Right ventricle myocardium inferior (tissue), 1 donor: ENCODE results near the gene MAD1L1. TPM values are rescaled to one million over a fixed set of nuclear protein-coding genes. Genes with fewer than 3 reads are reported as not detected.
"Not testable (repeated sequence)": the region's sequence is repeated elsewhere in the genome, so short reads cannot be mapped to it uniquely, and the experiment has no call there.

Experiments
- ATAC-seq: fragments of 200-7000 bp; cut with Tn5 transposase; one replicate; pipeline ENCODE4 v1.9.1; 2020; ENCODE audit warnings: mild to moderate bottlenecking, moderate library complexity
- DNase-seq: peaks from one replicate; pipeline ENCODE4 v3.0.0; 2021; ENCODE audit errors: missing footprints
- intact Hi-C: fragments of 100-400 bp; cut with DNase I; formaldehyde crosslinking; loops from one replicate; pipeline ENCODE4 v1.11.0; 2022
- total RNA-seq: library from RNA; stranded (reverse); fragmentation: NEBNext Ultra II Directional; extraction: Animal tissue kit (Norgen Biotek cat#: 25700); gene quantifications from one replicate; pipeline ENCODE4 v1.2.1, GENCODE V29; 2021
- donor health status: DM: no; HTN: yes; CAD: no; lungs with severe emphysema.

MAD1L1 gene
- total RNA-seq, 1 donor from 2014 or later = 19.1 TPM

- ATAC-seq (no peak), DNase-seq (peak; percentile 62)
- intact Hi-C loops = no loop called here
These were observed 189.3 kb downstream of the MAD1L1 start for GRCh38 chr7:2043316-2044039.

DNA sequence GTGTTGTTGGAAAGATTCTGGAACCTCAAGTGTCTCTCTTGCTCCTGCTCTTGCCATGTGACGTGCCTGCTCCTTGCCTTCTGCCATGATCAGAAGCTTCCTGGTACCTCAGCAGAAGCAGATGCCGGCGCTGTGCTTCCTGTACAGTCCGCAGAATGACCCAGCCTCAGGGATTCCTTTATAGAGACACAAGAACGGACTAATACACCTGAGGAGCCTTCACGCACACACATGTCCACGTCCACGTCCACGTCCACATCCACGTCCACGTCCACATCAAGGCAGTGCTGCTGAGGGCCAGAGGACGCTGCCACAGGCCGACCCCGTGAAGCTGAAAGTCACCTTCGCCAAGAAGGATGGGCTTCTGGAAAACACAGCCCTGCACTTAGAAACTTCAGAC, 190.1 kb downstream of the MAD1L1 start:
- DNase-seq (peak; percentile 56), ATAC-seq (no peak)
- intact Hi-C loops = no loop called here

- DNase-seq (peak; percentile 51), ATAC-seq (no peak)
- intact Hi-C loops = no loop called here
These were observed 191.0 kb downstream of the MAD1L1 start for GRCh38 chr7:2041496-2042367.

DNA sequence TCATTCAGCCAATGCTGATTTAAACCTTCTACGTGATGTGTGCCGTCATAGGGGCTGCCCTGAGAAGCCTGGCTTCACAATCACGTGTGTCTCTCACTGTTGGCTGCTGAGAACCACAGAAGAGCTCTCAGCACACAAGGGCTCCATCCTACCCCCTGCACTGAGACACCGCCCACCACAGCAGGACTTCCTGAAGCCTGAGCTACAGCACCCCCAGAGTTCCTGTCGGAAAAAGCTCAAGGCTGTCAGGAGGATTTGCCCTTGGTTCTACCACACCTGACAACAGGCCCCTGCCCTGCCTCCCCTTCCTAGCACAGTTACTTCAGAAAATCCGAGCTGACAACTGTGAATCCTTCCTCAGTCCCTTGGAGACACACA, 191.9 kb downstream of the MAD1L1 start:
- ATAC-seq (no peak), DNase-seq (peak; percentile 13)
- intact Hi-C loops = no loop called here

GRCh38 chr7:2040201-2040892, 192.4 kb downstream of the MAD1L1 start:
- DNase-seq (peak; percentile 42), ATAC-seq (no peak)
- intact Hi-C loops = no loop called here

GRCh38 chr7:2038931-2039728, 193.6 kb downstream of the MAD1L1 start:
- peak; percentile 45 for DNase-seq
- intact Hi-C loops = no loop called here
- no peak for ATAC-seq

DNA sequence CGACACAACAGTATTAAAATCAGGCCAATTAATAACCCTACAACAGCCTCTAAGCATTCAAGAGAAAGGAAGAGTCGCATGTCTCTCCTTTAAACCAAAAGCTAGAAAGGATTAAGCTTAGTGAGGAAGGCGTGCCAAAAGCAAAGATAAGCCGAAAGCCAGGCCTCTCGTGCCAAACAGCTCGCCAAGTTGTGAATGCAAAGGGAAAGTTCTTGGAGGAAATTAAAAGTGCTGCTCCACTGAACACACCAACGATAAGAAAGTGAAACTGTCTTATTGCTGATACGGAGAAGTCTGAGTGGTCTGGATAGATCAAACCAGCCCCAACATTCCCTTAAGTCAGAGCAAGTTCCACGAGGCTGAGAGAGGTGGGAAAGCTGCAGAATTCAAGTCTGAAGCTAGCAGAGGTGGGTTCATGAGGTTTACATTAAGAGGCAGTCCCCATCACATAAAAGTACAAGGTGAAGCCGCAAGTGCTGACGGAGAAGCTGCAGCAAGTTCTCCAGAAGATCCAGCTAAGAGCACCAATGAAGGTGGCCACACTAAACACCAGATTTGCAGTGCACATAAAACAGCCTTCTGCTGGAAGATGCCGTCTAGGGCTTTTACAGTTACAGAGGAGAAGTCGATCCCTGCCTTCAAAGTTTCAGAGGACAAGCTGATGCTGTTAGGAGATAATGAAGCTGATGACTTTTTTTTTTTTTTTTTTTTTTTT, 194.8 kb downstream of the MAD1L1 start:
- intact Hi-C loops = no loop called here
- no peak for DNase-seq
- peak; percentile 74 for ATAC-seq

DNA sequence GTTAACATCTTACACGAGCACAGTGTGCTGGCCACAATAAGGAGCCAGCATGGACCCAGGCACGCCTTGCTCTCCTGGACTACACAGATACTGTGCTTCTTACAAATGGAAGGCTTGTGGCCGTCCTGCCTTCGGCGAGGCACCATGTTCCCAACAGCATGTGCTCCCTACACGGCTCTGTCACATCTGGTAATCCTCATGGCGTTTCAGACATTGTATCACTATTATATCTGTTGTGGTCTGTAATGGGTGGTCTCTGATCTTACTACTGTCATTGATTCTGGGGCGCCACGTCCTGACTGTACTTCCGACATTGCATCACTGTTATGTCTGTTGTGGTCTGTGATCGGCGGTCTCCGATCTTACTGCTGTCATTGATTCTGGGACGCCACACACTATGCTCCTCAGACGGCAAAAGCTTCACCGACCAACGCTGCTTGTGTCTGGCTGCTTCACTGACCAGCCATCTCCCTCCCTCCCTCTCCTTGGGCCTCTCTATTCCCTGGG, 195.4 kb downstream of the MAD1L1 start:
- ATAC-seq = no peak
- DNase-seq = peak; percentile 49
- intact Hi-C loops = no loop called here

GRCh38 chr7:2036786-2037185, 196.0 kb downstream of the MAD1L1 start:
- DNase-seq (no peak), ATAC-seq (no peak)
- intact Hi-C loops = no loop called here

DNA sequence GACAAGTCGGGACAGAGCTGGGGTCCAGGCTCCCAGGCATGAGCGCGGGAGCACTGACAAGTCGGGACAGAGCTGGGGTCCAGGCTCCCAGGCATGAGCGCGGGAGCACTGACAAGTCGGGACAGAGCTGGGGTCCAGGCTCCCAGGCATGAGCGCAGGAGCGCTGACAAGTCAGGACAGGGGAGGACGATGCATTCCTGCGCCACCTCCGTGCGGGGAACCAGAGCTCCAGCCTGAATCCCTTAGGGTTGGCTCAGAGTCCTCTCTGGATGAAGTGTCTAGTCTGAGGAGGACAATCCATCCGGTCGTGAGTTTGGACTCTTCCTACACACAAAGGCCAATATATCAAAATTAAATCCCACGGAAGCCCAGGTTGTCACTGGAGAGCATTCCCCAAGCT, 196.5 kb downstream of the MAD1L1 start:
- ATAC-seq, intact Hi-C loops, DNase-seq: not testable (repeated sequence)

GRCh38 chr7:2034291-2035201, 198.2 kb downstream of the MAD1L1 start:
- ATAC-seq = no peak
- DNase-seq = peak; percentile 23
- intact Hi-C loops = no loop called here

- DNase-seq (no peak), ATAC-seq (no peak)
- intact Hi-C loops = no loop called here
These were observed 199.1 kb downstream of the MAD1L1 start for GRCh38 chr7:2033586-2034135.

DNA sequence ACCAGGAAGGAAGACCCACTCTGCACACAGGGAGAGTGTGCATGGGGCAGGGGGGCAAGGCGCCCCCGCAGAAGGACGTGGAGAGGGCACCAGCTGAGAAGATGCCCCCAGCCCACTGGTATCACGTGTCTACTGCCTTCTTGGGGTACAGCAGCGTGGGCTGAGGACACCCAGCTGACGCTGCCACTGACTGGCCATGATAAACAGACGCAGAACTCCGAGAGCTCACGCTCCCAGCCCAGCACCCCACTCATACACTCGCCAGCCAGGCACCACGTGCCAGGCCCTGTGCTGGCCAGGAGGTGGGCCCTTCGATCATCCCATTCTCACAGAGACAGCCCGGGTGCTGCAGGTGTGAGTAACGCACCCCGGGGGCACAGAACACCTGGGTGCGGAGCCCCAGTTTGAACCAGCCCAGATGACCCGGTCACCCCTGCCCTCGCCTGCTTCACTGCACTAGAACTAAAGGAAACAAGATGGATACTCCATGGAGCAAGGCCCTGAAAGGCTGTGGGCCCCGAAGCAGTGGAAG, 199.8 kb downstream of the MAD1L1 start:
- DNase-seq (peak; percentile 64), ATAC-seq (no peak)
- intact Hi-C loops = no loop called here

DNA sequence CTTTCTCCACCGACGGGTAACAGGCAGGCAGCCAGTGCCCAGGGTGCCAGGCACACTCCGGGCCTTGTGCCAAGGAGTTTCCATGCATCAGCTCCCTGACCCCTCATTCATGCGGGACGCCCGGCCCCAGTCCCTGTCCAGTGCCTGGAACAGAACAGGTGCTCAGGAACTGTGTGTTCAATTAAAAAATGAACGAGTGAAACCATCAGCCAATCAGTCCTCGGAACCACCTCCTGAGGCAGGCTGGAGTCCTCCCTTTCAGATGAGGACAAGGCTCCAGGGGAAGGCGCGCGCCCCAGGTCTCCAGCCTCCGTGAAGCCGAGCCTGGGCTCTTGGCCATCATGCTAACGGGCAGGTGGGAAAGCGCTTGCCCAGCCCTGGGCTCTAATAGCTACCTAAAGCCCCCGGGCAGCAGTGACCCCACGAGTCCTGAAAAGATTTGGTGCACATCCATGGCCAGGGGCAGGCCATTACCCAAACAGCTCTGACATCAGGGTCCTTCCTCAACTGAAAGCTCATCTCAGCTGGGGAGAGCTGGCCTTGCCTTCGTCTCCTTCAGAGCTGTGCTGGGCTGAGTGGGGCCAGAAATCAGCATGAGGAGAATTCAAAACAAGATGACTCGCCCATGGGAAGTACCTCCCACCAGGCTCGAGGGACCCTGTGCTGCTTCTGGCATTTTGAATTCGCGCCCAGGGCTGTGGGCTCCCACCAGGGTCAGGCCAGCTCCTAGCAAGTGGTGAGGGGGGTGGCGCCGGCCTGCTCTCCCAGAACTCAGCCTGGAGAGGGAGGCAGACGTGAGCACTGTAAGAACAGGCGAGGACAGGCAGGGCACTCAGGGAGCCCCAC, 200.5 kb downstream of the MAD1L1 start:
- intact Hi-C loops = no loop called here
- DNase-seq = peak; percentile 61
- peak; percentile 77 for ATAC-seq

DNA sequence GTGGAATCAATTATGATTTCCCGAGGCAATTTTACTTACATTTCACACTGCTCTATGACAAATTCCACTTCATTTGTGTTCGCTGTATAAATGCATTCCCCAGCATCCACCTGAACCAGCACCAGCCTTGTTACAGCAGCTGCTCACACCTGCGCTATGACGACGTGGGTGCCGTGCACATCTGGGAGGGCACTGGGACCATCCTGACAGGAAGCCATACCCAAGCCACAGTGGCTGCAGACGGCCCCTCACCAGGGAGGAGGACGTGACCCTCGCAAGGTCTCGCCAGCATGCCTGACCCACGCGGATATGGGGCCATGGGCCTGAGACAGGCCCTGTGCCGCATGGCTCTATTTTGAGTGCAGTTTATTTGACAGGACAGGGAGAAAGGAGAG, 201.3 kb downstream of the MAD1L1 start:
- ATAC-seq = no peak
- intact Hi-C loops = no loop called here
- peak; percentile 63 for DNase-seq
